ENCODE results near the gene SLC9A1. TPM values are rescaled to one million over a fixed set of nuclear protein-coding genes. Genes with fewer than 3 reads are reported as not detected.
A peak's percentile ranks its signal among the peaks of the same experiment; 100 is the strongest.

SLC9A1 gene
- total RNA-seq, 1 donor from 2014 or later = 28.8 TPM

- Mint-ChIP-seq H3K27ac (no peak overlapping the region), H3K4me3 (peak overlapping the region; percentile 4), H3K4me1 (ENCODE audit: unreplicated experiment) (peaks cover 60% of the 10 kb centered on the region), H3K27me3 (no peaks in the 10 kb centered on the region), H3K9me3 (peaks cover under 1% of the 10 kb centered on the region), H3K36me3 (peaks cover 2% of the 10 kb centered on the region)
- TF ChIP-seq CTCF (conservative IDR thresholded peaks at IDR 0.05) = no peak
- no peak for DNase-seq (ENCODE audit: extremely low spot score, unreplicated experiment)
These were observed 4.7 kb downstream of the SLC9A1 start for GRCh38 chr1:27150183-27150582.

GRCh38 chr1:27149762-27150113 lies 5.2 kb downstream of the SLC9A1 start:
- no peak for TF ChIP-seq CTCF (conservative IDR thresholded peaks at IDR 0.05)
- H3K27me3 Mint-ChIP-seq = no peaks in the 10 kb centered on the region
- H3K36me3 Mint-ChIP-seq = peaks cover 5% of the 10 kb centered on the region
- no peak for DNase-seq (ENCODE audit: extremely low spot score, unreplicated experiment)
- H3K4me1 Mint-ChIP-seq (ENCODE audit: unreplicated experiment) = peaks cover 61% of the 10 kb centered on the region
- H3K4me3 Mint-ChIP-seq = peak overlapping the region; percentile 4
- no peaks in the 10 kb centered on the region for H3K9me3 Mint-ChIP-seq
- no peak overlapping the region for H3K27ac Mint-ChIP-seq

- Mint-ChIP-seq H3K27me3 (no peaks in the 10 kb centered on the region), H3K4me1 (ENCODE audit: unreplicated experiment) (peaks cover 59% of the 10 kb centered on the region), H3K4me3 (no peak overlapping the region), H3K27ac (no peak overlapping the region), H3K9me3 (no peaks in the 10 kb centered on the region), H3K36me3 (peaks cover 5% of the 10 kb centered on the region)
- TF ChIP-seq CTCF (conservative IDR thresholded peaks at IDR 0.05) = no peak
- DNase-seq (ENCODE audit: extremely low spot score, unreplicated experiment) = no peak
These were observed 5.7 kb downstream of the SLC9A1 start for GRCh38 chr1:27149084-27149761.

GRCh38 chr1:27148591-27148990 lies 6.3 kb downstream of the SLC9A1 start:
- Mint-ChIP-seq H3K4me3 (peak overlapping the region; percentile 33), H3K27ac (peak overlapping the region; percentile 33), H3K4me1 (ENCODE audit: unreplicated experiment) (peaks cover 56% of the 10 kb centered on the region), H3K27me3 (no peaks in the 10 kb centered on the region), H3K36me3 (peaks cover 5% of the 10 kb centered on the region), H3K9me3 (no peaks in the 10 kb centered on the region)
- no peak for DNase-seq (ENCODE audit: extremely low spot score, unreplicated experiment)
- no peak for TF ChIP-seq CTCF (conservative IDR thresholded peaks at IDR 0.05)

- Mint-ChIP-seq H3K4me1 (ENCODE audit: unreplicated experiment) (peaks cover 55% of the 10 kb centered on the region), H3K4me3 (peak overlapping the region; percentile 33), H3K27ac (peak overlapping the region; percentile 33), H3K9me3 (no peaks in the 10 kb centered on the region), H3K27me3 (no peaks in the 10 kb centered on the region), H3K36me3 (peaks cover 5% of the 10 kb centered on the region)
- no peak for TF ChIP-seq CTCF (conservative IDR thresholded peaks at IDR 0.05)
- no peak for DNase-seq (ENCODE audit: extremely low spot score, unreplicated experiment)
These were observed 6.9 kb downstream of the SLC9A1 start for GRCh38 chr1:27147842-27148518.
